ENCODE data around the gene COL18A1.

COL18A1 gene

DNA sequence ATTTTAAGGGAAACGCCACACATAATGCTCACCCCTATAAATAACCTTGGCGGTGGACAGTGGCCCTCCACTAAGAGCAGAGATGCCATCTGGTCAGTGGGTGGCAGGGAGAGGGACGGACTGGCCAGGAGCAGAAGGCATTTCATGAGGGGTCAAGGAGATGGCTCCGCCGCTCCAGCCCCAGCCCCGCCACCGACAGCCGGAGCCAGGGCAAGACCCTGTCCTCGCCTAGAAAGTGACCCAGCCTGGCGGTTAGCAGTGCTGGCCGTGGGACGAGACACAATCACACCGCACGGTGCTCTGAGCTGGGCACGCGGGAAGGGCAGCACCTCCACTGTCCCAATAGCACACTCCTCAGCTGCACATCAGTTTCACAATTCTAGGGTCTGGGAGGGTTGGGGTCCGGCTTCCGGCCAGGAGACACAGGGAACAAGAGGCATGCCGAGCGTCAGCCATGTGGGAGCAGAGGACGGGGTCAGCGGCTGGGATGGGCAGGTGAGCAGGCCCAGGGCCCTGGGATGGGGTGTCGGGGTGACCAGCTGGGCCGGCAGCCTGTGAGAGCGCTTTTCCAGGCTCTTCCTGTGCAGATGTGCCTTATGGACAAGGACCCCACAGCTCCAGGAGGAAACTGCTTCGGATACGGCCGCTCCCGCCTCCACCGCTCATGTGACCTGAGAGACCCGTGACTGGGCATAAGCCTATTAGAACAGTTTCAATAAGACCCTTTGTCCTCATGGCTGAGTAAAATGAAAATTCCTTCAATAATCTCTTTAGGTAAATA, 131.5 kb downstream of the COL18A1 start:
- H3K27ac ChIP-seq (ENCODE audit: low read length), result no peak overlapping the region
- H3K9me3 ChIP-seq (ENCODE audit: insufficient read depth, low read length, severe bottlenecking), result no peaks in the 10 kb centered on the region
- no peak overlapping the region for H3K9ac ChIP-seq (ENCODE audit: low read depth, low read length)
- peaks cover 88% of the 10 kb centered on the region for H3K79me2 ChIP-seq (ENCODE audit: insufficient read depth, low read length)
- ATAC-seq (ENCODE audit: insufficient read depth, low read depth) (no peak), DNase-seq (no peak)
- H3K4me1 ChIP-seq (ENCODE audit: insufficient read depth, low read length), result peaks cover 34% of the 10 kb centered on the region
- H3K27me3 ChIP-seq (ENCODE audit: insufficient read depth, low read length, poor library complexity), result no peaks in the 10 kb centered on the region
- TF ChIP-seq, protein P1, sequence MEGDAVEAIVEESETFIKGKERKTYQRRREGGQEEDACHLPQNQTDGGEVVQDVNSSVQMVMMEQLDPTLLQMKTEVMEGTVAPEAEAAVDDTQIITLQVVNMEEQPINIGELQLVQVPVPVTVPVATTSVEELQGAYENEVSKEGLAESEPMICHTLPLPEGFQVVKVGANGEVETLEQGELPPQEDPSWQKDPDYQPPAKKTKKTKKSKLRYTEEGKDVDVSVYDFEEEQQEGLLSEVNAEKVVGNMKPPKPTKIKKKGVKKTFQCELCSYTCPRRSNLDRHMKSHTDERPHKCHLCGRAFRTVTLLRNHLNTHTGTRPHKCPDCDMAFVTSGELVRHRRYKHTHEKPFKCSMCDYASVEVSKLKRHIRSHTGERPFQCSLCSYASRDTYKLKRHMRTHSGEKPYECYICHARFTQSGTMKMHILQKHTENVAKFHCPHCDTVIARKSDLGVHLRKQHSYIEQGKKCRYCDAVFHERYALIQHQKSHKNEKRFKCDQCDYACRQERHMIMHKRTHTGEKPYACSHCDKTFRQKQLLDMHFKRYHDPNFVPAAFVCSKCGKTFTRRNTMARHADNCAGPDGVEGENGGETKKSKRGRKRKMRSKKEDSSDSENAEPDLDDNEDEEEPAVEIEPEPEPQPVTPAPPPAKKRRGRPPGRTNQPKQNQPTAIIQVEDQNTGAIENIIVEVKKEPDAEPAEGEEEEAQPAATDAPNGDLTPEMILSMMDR (IDR thresholded peaks at IDR 0.05; ENCODE audit: borderline replicate concordance, extremely low read depth, low read length, poor library complexity, severe bottlenecking), result no peak
- TF ChIP-seq EZH2 (IDR thresholded peaks at IDR 0.05; ENCODE audit: borderline replicate concordance, low read depth, low read length, severe bottlenecking), result no peak
- H3K4me2 ChIP-seq (ENCODE audit: insufficient read depth, low read length), result no peak overlapping the region
- no peak overlapping the region for H2AFZ ChIP-seq (ENCODE audit: low read depth, low read length)
- peaks cover 96% of the 10 kb centered on the region for H4K20me1 ChIP-seq (ENCODE audit: insufficient read depth, low read length)
- no peak overlapping the region for H3K4me3 ChIP-seq (ENCODE audit: low read depth in 1 of 2, low read length in 2 of 2)
- H3K36me3 ChIP-seq (ENCODE audit: insufficient read depth, low read length), result peaks cover 91% of the 10 kb centered on the region

GRCh38 chr21:45537111-45537745, 132.3 kb downstream of the COL18A1 start:
- Histone ChIP-seq H3K4me2 (ENCODE audit: insufficient read depth, low read length) (no peak overlapping the region), H4K20me1 (ENCODE audit: insufficient read depth, low read length) (peaks cover 90% of the 10 kb centered on the region), H3K27me3 (ENCODE audit: insufficient read depth, low read length, poor library complexity) (no peaks in the 10 kb centered on the region), H3K27ac (ENCODE audit: low read length) (no peak overlapping the region), H3K4me3 (ENCODE audit: low read depth in 1 of 2, low read length in 2 of 2) (no peak overlapping the region), H3K36me3 (ENCODE audit: insufficient read depth, low read length) (peaks cover 86% of the 10 kb centered on the region), H2AFZ (ENCODE audit: low read depth, low read length) (no peak overlapping the region), H3K4me1 (ENCODE audit: insufficient read depth, low read length) (peaks cover 37% of the 10 kb centered on the region), H3K9me3 (ENCODE audit: insufficient read depth, low read length, severe bottlenecking) (no peaks in the 10 kb centered on the region), H3K79me2 (ENCODE audit: insufficient read depth, low read length) (peaks cover 89% of the 10 kb centered on the region), H3K9ac (ENCODE audit: low read depth, low read length) (no peak overlapping the region)
- no peak for ATAC-seq (ENCODE audit: insufficient read depth, low read depth)
- DNase-seq, result no peak
- TF ChIP-seq EZH2 (IDR thresholded peaks at IDR 0.05; ENCODE audit: borderline replicate concordance, low read depth, low read length, severe bottlenecking), result no peak
- TF ChIP-seq, protein P1 (IDR thresholded peaks at IDR 0.05; ENCODE audit: borderline replicate concordance, extremely low read depth, low read length, poor library complexity, severe bottlenecking), result no peak

DNA sequence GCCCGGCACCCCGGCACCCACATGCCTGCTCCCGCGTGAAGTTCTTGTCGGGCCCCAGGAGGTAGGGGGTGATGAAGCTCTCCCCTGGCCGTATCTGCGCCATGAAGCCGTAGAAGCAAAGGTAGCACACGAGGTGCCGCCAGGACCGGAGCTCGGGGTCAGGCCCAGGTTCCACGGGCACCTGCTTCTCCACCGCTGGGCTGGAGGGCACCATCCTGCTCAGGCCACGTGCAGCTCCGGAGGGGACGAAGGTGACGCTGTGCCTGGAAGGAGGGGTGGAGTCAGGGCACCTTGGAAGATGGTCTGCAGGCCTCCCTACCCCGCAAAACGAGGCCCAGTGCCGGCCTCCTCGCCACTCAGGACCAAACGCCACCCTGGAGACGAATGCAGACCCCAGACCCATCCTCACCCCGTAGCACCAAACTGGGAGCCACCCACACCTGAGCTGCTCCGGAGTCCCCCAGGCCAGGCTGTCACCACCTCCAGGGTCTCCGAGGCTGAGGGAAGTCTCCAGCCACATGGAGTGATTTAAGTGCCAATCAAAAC, 132.9 kb downstream of the COL18A1 start:
- no peak overlapping the region for H3K27ac ChIP-seq (ENCODE audit: low read length)
- DNase-seq (no peak), ATAC-seq (ENCODE audit: insufficient read depth, low read depth) (no peak)
- peaks cover 39% of the 10 kb centered on the region for H3K4me1 ChIP-seq (ENCODE audit: insufficient read depth, low read length)
- peaks cover 84% of the 10 kb centered on the region for H4K20me1 ChIP-seq (ENCODE audit: insufficient read depth, low read length)
- H3K79me2 ChIP-seq (ENCODE audit: insufficient read depth, low read length), result peaks cover 86% of the 10 kb centered on the region
- TF ChIP-seq EZH2 (IDR thresholded peaks at IDR 0.05; ENCODE audit: borderline replicate concordance, low read depth, low read length, severe bottlenecking), result no peak
- TF ChIP-seq, protein P1 (IDR thresholded peaks at IDR 0.05; ENCODE audit: borderline replicate concordance, extremely low read depth, low read length, poor library complexity, severe bottlenecking), result no peak
- no peaks in the 10 kb centered on the region for H3K27me3 ChIP-seq (ENCODE audit: insufficient read depth, low read length, poor library complexity)
- H3K9ac ChIP-seq (ENCODE audit: low read depth, low read length), result no peak overlapping the region
- no peak overlapping the region for H3K4me3 ChIP-seq (ENCODE audit: low read depth in 1 of 2, low read length in 2 of 2)
- no peaks in the 10 kb centered on the region for H3K9me3 ChIP-seq (ENCODE audit: insufficient read depth, low read length, severe bottlenecking)
- peaks cover 82% of the 10 kb centered on the region for H3K36me3 ChIP-seq (ENCODE audit: insufficient read depth, low read length)
- H3K4me2 ChIP-seq (ENCODE audit: insufficient read depth, low read length), result no peak overlapping the region
- no peak overlapping the region for H2AFZ ChIP-seq (ENCODE audit: low read depth, low read length)
